Measurements from ENCODE around the gene CD82.

CD82 gene

DNA sequence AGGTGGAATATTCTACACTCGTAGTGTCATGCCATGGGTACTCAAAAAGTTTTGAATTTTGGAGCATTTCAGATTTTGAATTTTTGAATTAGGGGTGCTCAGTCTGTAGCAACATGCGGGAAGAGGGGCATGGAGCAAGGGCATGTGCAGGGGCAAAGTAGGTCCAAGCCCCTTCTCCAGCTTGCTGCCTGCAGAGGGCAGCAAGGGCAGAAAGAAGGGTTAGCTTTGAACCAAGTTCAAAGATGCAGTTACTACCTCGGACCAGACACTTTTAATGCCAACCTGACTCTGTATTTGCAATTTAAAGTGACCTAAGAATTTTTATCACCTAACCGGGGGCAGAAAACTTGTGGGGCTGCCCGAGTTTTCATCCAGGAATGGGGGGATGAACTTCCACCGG, 68.2 kb downstream of the CD82 start:
- peak; percentile 66 for ATAC-seq
- TF ChIP-seq, protein P1, sequence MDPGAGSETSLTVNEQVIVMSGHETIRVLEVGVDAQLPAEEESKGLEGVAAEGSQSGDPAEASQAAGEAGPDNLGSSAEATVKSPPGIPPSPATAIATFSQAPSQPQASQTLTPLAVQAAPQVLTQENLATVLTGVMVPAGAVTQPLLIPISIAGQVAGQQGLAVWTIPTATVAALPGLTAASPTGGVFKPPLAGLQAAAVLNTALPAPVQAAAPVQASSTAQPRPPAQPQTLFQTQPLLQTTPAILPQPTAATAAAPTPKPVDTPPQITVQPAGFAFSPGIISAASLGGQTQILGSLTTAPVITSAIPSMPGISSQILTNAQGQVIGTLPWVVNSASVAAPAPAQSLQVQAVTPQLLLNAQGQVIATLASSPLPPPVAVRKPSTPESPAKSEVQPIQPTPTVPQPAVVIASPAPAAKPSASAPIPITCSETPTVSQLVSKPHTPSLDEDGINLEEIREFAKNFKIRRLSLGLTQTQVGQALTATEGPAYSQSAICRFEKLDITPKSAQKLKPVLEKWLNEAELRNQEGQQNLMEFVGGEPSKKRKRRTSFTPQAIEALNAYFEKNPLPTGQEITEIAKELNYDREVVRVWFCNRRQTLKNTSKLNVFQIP (CRISPR knock-in tag; IDR thresholded peaks at IDR 0.05; ENCODE audit: borderline replicate concordance, low read depth) = no peak
- TF ChIP-seq ESRRG (CRISPR knock-in tag; IDR thresholded peaks at IDR 0.05) (no peak), ZFP3 (CRISPR knock-in tag; IDR thresholded peaks at IDR 0.05) (no peak), TOX (CRISPR knock-in tag; IDR thresholded peaks at IDR 0.05; ENCODE audit: borderline replicate concordance) (no peak), CSDC2 (CRISPR knock-in tag; IDR thresholded peaks at IDR 0.05) (no peak)
- TF ChIP-seq, protein P2, sequence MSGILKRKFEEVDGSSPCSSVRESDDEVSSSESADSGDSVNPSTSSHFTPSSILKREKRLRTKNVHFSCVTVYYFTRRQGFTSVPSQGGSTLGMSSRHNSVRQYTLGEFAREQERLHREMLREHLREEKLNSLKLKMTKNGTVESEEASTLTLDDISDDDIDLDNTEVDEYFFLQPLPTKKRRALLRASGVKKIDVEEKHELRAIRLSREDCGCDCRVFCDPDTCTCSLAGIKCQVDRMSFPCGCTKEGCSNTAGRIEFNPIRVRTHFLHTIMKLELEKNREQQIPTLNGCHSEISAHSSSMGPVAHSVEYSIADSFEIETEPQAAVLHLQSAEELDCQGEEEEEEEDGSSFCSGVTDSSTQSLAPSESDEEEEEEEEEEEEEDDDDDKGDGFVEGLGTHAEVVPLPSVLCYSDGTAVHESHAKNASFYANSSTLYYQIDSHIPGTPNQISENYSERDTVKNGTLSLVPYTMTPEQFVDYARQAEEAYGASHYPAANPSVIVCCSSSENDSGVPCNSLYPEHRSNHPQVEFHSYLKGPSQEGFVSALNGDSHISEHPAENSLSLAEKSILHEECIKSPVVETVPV (CRISPR knock-in tag; IDR thresholded peaks at IDR 0.05) = no peak

DNA sequence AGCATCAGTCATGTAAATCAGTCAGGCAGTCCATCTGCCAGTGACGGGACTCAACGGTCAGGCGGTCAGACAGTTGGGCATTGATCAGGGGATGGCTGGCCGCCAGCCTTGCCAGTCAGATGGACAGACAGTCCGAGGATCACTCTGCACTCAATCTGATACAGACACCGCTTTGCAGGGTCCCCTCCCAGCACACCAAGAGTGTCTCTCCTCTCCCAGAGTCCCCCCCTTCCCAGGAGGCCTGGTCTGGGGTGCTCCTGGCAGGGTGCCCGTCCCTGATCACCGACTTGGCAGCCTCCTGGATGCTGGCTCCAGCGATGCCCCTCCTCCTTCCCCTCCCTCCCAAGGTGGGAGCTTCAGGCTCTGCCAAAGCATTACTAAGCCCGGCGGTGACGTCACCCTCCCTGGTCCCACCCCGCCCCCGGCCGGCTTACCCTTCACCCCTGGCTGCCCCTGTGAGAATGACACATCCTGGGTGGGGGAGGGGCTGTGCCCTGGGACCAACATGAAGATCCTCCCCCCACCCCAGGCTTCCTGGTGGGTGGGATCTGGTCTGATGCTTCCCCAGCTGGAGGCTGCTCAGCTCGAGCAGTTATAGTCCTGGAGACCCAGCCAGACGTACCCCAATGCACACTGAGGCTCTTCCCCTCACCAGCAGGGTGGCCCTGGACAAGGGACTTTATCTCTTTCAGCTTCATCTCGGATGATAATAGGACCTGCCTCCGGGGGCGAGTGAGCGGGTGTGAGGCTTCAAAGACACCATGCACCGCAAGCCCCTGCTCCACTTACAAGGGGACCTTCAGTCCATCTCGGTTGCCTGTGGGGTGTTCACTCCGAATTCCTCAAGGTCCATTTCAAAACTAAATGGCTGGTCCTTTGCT, 69.2 kb downstream of the CD82 start:
- TF ChIP-seq CSDC2 (CRISPR knock-in tag; IDR thresholded peaks at IDR 0.05) = peak; percentile 14; the same call in 1 of the 2 replicates
- TF ChIP-seq, protein P3, sequence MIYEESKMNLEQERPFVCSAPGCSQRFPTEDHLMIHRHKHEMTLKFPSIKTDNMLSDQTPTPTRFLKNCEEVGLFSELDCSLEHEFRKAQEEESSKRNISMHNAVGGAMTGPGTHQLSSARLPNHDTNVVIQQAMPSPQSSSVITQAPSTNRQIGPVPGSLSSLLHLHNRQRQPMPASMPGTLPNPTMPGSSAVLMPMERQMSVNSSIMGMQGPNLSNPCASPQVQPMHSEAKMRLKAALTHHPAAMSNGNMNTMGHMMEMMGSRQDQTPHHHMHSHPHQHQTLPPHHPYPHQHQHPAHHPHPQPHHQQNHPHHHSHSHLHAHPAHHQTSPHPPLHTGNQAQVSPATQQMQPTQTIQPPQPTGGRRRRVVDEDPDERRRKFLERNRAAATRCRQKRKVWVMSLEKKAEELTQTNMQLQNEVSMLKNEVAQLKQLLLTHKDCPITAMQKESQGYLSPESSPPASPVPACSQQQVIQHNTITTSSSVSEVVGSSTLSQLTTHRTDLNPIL (CRISPR knock-in tag; IDR thresholded peaks at IDR 0.05; ENCODE audit: low read depth) = peak; percentile 82; the same call in 1 of the 2 replicates
- peak; percentile 10; the same call in 1 of the 2 replicates for TF ChIP-seq ZFP3 (CRISPR knock-in tag; IDR thresholded peaks at IDR 0.05)
- peak; percentile 21 for TF ChIP-seq ISL1 (CRISPR knock-in tag; IDR thresholded peaks at IDR 0.05)
- TF ChIP-seq ZNF565 (CRISPR knock-in tag; conservative IDR thresholded peaks at IDR 0.05; ENCODE audit: low read depth) = 0 out of 2 replicates have a peak, but pooled peaks have one; percentile 46
- TF ChIP-seq, protein P4, sequence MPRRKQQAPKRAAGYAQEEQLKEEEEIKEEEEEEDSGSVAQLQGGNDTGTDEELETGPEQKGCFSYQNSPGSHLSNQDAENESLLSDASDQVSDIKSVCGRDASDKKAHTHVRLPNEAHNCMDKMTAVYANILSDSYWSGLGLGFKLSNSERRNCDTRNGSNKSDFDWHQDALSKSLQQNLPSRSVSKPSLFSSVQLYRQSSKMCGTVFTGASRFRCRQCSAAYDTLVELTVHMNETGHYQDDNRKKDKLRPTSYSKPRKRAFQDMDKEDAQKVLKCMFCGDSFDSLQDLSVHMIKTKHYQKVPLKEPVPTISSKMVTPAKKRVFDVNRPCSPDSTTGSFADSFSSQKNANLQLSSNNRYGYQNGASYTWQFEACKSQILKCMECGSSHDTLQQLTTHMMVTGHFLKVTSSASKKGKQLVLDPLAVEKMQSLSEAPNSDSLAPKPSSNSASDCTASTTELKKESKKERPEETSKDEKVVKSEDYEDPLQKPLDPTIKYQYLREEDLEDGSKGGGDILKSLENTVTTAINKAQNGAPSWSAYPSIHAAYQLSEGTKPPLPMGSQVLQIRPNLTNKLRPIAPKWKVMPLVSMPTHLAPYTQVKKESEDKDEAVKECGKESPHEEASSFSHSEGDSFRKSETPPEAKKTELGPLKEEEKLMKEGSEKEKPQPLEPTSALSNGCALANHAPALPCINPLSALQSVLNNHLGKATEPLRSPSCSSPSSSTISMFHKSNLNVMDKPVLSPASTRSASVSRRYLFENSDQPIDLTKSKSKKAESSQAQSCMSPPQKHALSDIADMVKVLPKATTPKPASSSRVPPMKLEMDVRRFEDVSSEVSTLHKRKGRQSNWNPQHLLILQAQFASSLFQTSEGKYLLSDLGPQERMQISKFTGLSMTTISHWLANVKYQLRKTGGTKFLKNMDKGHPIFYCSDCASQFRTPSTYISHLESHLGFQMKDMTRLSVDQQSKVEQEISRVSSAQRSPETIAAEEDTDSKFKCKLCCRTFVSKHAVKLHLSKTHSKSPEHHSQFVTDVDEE (CRISPR knock-in tag; IDR thresholded peaks at IDR 0.05) = peak; percentile 83
- TF ChIP-seq SNAI2 (CRISPR knock-in tag; IDR thresholded peaks at IDR 0.05) = no peak
- peak; percentile 51; the same call in 1 of the 2 replicates for TF ChIP-seq ZNF8 (CRISPR knock-in tag; IDR thresholded peaks at IDR 0.05)
- 0 out of 2 replicates have a peak, but pooled peaks have one; percentile 21 for TF ChIP-seq TCF4 (CRISPR knock-in tag; IDR thresholded peaks at IDR 0.05; ENCODE audit: borderline replicate concordance)
- TF ChIP-seq TOX (CRISPR knock-in tag; IDR thresholded peaks at IDR 0.05; ENCODE audit: borderline replicate concordance) = no peak
- peak; percentile 78 for ATAC-seq

DNA sequence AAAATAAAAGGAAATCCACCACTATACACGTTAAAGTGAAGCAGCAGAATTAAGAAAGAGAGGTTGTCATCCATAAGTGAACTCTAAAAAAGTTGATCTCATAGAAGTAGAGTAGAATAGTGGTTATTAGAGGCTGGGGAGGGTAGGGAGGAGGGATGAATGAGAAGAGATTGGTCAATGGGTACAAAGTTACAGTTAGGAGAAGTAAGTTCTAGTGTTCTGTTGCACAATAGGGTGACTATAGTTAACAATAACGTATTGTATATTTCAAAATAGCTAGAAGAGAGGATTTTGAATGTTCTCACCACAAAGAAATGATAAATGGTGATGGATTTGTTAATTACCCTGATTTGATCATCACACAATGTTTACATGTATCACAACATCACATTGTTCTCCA, 72.0 kb downstream of the CD82 start:
- no peak for ATAC-seq
- no peak for TF ChIP-seq ARNTL (CRISPR knock-in tag; IDR thresholded peaks at IDR 0.05; ENCODE audit: borderline replicate concordance, low read depth)
- TF ChIP-seq RARB (CRISPR knock-in tag; IDR thresholded peaks at IDR 0.05) = no peak
- no peak for TF ChIP-seq ESRRG (CRISPR knock-in tag; IDR thresholded peaks at IDR 0.05)
- TF ChIP-seq BACH2 (CRISPR knock-in tag; IDR thresholded peaks at IDR 0.05; ENCODE audit: borderline replicate concordance) = no peak
- TF ChIP-seq ZNF565 (CRISPR knock-in tag; conservative IDR thresholded peaks at IDR 0.05; ENCODE audit: low read depth) = no peak
- TF ChIP-seq, protein P5, sequence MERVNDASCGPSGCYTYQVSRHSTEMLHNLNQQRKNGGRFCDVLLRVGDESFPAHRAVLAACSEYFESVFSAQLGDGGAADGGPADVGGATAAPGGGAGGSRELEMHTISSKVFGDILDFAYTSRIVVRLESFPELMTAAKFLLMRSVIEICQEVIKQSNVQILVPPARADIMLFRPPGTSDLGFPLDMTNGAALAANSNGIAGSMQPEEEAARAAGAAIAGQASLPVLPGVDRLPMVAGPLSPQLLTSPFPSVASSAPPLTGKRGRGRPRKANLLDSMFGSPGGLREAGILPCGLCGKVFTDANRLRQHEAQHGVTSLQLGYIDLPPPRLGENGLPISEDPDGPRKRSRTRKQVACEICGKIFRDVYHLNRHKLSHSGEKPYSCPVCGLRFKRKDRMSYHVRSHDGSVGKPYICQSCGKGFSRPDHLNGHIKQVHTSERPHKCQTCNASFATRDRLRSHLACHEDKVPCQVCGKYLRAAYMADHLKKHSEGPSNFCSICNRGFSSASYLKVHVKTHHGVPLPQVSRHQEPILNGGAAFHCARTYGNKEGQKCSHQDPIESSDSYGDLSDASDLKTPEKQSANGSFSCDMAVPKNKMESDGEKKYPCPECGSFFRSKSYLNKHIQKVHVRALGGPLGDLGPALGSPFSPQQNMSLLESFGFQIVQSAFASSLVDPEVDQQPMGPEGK (CRISPR knock-in tag; IDR thresholded peaks at IDR 0.05; ENCODE audit: borderline replicate concordance) = no peak
- no peak for TF ChIP-seq PPARA (CRISPR knock-in tag; IDR thresholded peaks at IDR 0.05; ENCODE audit: borderline replicate concordance)
- TF ChIP-seq, protein P3 (CRISPR knock-in tag; IDR thresholded peaks at IDR 0.05; ENCODE audit: low read depth) = no peak
- TF ChIP-seq ZC3H10 (CRISPR knock-in tag; IDR thresholded peaks at IDR 0.05) = no peak
- TF ChIP-seq TCF4 (CRISPR knock-in tag; IDR thresholded peaks at IDR 0.05; ENCODE audit: borderline replicate concordance) = no peak
- no peak for TF ChIP-seq ZFP30 (CRISPR knock-in tag; IDR thresholded peaks at IDR 0.05)
- no peak for TF ChIP-seq CSDC2 (CRISPR knock-in tag; IDR thresholded peaks at IDR 0.05)

Measured in SK-N-SH treated with all-trans-retinoic acid at 6 μM for 48 hours (cell line).